Measurements from ENCODE around the gene FAF2.
"Not testable (repeated sequence)": the region's sequence is repeated elsewhere in the genome, so short reads cannot be mapped to it uniquely, and the experiment has no call there.

FAF2 gene

DNA sequence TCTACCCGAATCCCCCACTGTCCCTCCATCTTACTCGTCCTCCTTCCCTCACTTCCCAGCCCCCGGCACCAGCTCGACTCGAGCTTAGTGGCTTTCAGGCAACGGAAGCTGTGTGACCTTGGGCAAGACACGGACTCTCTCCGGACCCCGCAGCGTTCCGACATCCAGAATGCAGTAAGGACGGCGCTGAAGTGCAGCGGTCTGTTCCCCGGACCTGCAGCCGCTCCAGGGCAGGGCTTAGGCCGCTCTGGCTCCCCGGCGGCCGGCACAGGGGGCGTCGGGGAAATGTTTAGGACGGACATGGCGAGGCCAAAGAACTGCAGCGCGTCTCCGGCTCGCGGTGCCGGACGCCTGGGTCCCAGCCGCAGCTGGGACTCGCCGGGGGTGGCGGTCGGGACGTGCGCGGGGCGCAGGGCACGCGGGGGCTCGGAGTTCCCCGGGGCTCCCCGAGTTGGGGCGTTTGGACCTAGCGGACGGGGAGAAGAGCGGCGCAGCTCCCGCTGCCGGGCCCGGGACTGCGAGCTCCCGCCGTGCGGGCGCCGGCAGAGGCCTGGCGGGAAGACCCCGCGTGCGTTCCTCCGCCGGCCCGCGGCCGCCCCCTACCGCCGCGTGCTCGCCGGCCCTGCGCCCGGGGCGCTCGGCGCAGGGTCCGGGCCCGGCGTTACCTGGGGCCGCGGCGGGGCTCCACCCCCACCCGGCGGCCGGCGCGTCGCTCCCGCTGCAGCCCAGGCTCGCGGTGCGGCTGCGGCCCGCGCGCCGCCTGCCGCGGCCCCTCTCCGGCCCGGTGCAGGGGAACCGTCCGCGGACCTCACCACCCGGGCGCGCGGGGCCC, 94.6 kb downstream of the FAF2 start:
- peak; percentile 30 for DNase-seq (ENCODE audit: low read depth)

- DNase-seq (ENCODE audit: low read depth): peak; percentile 58
These were observed 95.4 kb downstream of the FAF2 start for GRCh38 chr5:176543428-176544182.

DNA sequence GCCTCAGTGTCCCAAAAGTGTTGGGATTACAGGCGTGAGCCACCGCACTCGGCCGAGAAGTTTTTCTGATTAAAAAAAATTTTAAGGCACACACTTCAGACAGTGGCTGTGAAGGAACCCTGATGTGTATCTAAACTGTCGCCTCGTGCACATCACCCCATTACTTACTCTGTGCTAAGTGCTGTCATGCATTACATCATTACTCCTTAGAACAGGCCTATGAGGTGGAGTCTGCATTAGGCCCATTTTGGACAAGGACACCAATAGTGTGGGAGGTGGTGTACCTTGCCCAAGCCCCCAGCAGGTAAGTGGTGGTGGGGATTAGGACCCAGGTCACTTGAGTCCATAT, 97.2 kb downstream of the FAF2 start:
- DNase-seq (ENCODE audit: low read depth): no peak

GRCh38 chr5:176545737-176546509, 97.7 kb downstream of the FAF2 start:
- no peak for DNase-seq (ENCODE audit: low read depth)

DNA sequence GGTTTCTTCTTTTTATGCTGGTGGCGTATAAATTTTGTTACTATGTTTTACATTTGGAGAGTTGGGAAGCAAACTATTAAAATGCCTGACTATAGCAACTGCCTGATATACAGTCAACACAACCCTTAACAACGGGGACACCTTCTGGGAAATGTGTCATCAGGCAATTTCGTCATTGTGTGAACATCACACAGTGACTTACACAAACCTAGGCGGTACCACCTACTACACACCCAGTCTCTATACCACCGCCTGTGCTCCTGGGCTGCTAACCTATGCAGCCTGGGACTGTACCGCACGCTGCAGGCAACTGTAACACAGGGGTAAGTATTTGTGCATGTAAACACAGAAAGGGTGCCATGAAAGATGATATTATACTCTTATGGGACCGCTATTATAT, 99.6 kb downstream of the FAF2 start:
- DNase-seq (ENCODE audit: low read depth): no peak

GRCh38 chr5:176548967-176549444, 100.8 kb downstream of the FAF2 start, which contains the start of gene CDHR2:
TSS of gene CDHR2 (plus strand) at chr5:176549342. CDS start at chr5:176565353, 16,011 bp downstream.
- no peak for DNase-seq (ENCODE audit: low read depth)

DNA sequence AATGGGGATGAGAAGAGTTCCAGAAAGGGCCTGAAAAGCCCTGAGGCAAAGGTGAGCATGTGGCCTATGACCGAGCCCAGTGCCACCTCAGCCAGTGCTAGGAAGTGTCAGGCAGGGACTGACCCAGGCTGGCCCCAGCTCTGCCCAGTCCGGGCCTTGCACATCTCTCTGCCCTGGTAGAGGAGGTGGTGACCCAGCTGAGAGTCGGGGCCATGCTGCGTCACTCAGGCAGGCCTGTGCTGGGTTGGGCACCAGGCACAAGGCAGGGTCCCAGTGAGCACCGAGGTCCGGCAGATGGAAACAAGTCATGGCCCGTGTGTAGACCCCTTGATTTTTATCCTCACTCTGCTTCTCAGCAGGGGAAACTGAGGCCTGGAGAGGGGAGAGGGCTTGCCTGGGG, 101.7 kb downstream of the FAF2 start:
- no peak for DNase-seq (ENCODE audit: low read depth)

DNA sequence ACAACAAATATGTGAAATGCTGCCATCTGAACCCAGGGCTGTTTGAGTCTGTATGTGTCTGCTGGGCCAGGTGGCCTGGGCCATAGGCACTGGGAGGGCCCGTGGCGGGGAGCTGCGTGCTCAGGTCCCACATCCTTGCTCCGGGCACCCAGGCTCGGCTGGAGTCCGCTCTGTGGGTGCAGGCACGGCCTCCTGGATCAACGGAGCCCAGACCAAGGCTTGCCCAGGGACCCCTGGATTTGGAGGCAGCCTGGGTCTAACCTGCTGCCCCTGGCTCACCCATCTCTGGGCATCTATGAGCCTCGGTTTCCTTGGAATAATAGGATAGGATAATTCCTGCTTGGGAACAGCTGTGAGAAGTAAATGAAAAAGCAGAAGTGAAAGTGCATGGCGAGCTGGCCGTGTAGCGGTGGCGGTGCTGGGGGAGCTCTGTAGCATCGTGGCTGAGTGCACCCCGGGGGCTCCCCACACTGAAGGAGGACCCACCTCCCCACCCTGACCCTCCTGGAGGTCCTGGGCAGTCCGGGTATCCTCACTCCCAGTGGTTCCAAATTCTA, 102.2 kb downstream of the FAF2 start:
- no peak for DNase-seq (ENCODE audit: low read depth)

DNA sequence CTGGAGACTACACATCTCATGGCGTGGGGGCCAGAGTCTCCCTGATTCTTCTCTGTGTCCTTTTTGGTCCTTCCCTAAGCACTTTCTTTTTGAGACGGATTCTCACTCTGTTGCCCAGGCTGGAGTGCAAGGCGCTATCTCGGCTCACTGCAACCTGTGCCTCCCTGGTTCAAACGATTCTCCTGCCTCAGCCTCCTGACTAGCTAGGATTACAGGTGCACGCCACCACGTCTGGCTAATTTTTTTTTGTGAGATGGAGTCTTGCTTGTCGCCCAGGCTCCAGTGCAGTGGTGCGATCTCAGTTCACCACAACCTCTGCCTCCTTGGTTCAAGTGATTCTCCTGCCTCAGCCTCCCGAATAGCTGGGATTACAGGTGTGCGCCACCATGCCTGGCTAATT, 102.8 kb downstream of the FAF2 start:
- not testable (repeated sequence) for DNase-seq (ENCODE audit: low read depth)

GRCh38 chr5:176552332-176552869, 104.2 kb downstream of the FAF2 start:
- no peak for DNase-seq (ENCODE audit: low read depth)

- DNase-seq (ENCODE audit: low read depth): no peak
These were observed 105.3 kb downstream of the FAF2 start for GRCh38 chr5:176553260-176554085.

GRCh38 chr5:176557846-176558245, 109.7 kb downstream of the FAF2 start:
- no peak for DNase-seq (ENCODE audit: low read depth)

Measured in T-helper 22 cell (primary cell).